Measurements from ENCODE around the gene AUNIP.

GRCh38 chr1:25877155-25877554, 17.9 kb upstream of the AUNIP start:
- TF ChIP-seq CTCF (IDR thresholded peaks at IDR 0.05) (no peak), POLR2A (IDR thresholded peaks at IDR 0.05) (no peak)
